Glomerular visceral epithelial cell (primary cell): ENCODE measurements around the gene RIMS3.
"Not testable (repeated sequence)": the region's sequence is repeated elsewhere in the genome, so short reads cannot be mapped to it uniquely, and the experiment has no call there.

Experiments used
- DNase-seq: peaks from one replicate; pipeline ENCODE4 v3.0.0-alpha.2; 2016; ENCODE audit errors: extremely low spot score

The RIMS3 gene

GRCh38 chr1:40630488-40631223 is 34.8 kb downstream of the RIMS3 start:
- DNase-seq: no peak

GRCh38 chr1:40629546-40629945 is 35.9 kb downstream of the RIMS3 start:
- not testable (repeated sequence) for DNase-seq

- DNase-seq: no peak
Observed at GRCh38 chr1:40628903-40629292, 36.6 kb downstream of the RIMS3 start.

- no peak for DNase-seq
Observed at GRCh38 chr1:40627987-40628902, 37.2 kb downstream of the RIMS3 start.

DNA sequence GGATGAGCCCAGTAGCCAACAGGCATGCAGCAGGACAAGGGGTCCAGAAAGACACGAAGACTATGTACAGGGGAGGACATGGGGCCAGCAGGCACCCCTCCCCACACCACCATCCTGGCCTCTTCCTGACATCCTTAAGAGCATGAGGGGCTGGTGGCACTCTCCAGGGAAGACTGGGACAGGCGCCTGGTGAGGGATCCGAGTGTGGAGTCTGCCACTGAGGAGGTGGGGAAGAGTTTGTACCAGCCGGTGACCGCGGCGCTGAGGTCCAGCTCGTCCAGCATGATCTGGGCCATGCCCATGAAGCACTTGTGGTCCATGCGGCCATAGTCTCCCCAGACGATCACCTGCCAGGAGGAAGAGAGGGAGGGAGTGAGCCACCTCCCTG is 39.1 kb downstream of the RIMS3 start:
- no peak for DNase-seq

GRCh38 chr1:40625476-40626382 is 39.8 kb downstream of the RIMS3 start:
- DNase-seq: peak; percentile 12

- DNase-seq: peak; percentile 15
Observed at GRCh38 chr1:40625076-40625475, 40.4 kb downstream of the RIMS3 start.

- DNase-seq: no peak
Observed at GRCh38 chr1:40622936-40623629, 42.4 kb downstream of the RIMS3 start.

- DNase-seq: no peak
Observed at GRCh38 chr1:40621821-40622450, 43.5 kb downstream of the RIMS3 start.

GRCh38 chr1:40620586-40621210 is 44.8 kb downstream of the RIMS3 start:
- DNase-seq: no peak

DNA sequence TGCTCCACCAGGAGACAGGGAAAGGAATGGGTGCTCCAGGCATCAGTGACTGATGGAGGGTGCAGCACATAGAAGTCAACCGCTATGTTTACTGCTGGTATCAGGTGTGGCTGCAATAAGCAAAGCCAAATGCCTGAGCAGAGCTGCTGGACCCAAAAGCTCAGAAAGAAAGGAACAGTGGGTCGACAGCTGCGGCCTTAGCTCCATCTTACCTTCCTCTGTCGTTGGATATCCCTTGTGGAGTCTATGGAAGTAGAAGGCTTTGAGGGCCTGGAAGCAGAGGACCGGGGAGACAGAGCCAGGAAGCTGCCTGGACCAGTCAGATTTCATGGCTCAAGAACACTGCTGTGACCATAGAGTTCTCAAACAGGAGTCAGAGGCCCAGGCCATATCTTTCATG is 45.3 kb downstream of the RIMS3 start:
- no peak for DNase-seq

GRCh38 chr1:40618108-40618507 is 47.4 kb downstream of the RIMS3 start:
- no peak for DNase-seq

GRCh38 chr1:40612345-40612831 is 53.1 kb downstream of the RIMS3 start:
- peak; percentile 58 for DNase-seq

GRCh38 chr1:40610156-40610555 is 55.3 kb downstream of the RIMS3 start:
- no peak for DNase-seq

- DNase-seq: no peak
Observed at GRCh38 chr1:40607921-40608320, 57.6 kb downstream of the RIMS3 start.

DNA sequence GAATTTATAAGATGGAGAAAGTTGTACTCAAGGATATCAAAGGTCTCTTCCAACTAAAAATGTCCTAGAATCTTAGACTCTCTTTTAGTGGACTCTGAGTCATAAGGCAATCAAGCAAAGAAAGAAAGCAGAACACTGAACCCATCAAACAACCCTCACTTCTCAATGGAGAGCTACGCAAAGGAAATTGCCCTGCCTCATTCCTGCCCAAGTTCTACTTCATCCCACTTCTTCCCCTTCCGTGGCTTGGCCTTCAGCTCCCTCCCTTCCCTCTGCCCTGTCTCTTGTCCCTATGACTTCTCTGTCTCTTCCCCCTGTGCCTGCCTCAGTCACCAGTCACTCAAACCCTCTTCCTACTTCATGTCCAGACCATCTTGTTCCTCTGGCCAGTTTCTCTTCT is 58.5 kb downstream of the RIMS3 start:
- DNase-seq: no peak

DNA sequence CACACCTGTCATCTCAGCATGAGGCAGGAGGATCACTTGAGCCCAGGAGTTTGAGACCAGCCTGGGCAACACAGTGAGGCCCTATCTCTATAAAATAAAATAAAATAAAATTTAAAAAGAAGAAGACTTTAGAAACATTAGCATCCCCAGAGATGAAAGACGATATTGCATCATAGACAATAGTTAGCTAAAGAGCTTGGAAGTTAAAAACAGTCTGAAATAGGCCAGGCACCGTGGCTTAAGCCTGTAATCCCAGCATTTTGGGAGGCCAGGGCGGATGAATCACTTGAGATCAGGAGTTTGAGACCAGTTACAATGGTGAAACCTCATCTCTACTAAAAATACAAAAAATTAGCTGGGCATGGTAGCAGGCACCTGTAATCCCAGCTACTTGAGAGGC is 59.3 kb downstream of the RIMS3 start:
- DNase-seq: no peak

GRCh38 chr1:40599926-40600325 is 65.6 kb downstream of the RIMS3 start:
- DNase-seq: no peak

GRCh38 chr1:40595623-40596022 is 69.9 kb downstream of the RIMS3 start:
- DNase-seq: no peak

DNA sequence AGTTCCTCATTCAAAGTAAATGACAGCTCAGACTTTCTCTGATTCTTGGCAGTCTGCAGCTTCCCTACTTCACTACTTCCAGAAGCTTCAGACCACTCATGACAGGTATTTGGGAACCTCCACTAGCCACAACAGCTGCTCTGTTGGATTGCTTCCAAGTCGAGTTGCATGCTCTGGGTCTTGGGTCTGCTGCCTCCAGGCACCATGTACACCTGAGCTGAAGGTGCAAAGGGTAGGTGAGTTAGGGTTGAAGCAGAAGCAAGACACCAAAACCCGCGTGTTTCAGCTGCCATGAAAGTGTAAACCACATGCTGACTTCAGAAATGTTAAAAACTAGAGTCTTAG is 71.3 kb downstream of the RIMS3 start:
- DNase-seq: no peak
